Stimulated activated CD4-positive, alpha-beta T cell treated with anti-CD3 and anti-CD28 coated beads, TNF-alpha, amount 100 ng/mL, for 1 hour (primary cell): ENCODE results near the gene NDUFC2.
"Not testable (repeated sequence)": the region's sequence is repeated elsewhere in the genome, so short reads cannot be mapped to it uniquely, and the experiment has no call there.

Experiments
- DNase-seq, 3 donors: peaks; one replicate each; pipeline ENCODE4 v3.0.0-alpha.2; 2020; ENCODE audit warnings: low read depth in 3 of 3, low spot score in 1 of 3

The NDUFC2 gene

DNA sequence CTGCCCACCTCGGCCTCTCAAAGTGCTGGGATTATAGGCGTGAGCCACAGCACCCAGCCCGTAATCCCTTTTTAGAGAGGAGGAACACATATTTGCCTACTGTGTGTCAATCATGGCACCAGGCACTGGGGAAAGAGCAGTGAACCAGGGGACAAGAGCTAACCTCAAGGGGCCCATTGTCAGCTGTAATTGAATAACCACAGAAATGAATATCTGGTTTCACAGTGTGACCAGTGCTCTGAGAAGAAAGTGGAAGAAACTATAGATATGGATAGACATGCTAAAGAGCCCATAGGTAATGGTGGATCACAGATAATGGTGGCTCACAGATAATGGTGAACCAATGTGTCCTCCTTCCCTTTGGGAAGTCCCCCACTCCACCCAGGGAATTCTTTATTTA lies 48.0 kb downstream of the NDUFC2 start:
- DNase-seq, result no peak

DNA sequence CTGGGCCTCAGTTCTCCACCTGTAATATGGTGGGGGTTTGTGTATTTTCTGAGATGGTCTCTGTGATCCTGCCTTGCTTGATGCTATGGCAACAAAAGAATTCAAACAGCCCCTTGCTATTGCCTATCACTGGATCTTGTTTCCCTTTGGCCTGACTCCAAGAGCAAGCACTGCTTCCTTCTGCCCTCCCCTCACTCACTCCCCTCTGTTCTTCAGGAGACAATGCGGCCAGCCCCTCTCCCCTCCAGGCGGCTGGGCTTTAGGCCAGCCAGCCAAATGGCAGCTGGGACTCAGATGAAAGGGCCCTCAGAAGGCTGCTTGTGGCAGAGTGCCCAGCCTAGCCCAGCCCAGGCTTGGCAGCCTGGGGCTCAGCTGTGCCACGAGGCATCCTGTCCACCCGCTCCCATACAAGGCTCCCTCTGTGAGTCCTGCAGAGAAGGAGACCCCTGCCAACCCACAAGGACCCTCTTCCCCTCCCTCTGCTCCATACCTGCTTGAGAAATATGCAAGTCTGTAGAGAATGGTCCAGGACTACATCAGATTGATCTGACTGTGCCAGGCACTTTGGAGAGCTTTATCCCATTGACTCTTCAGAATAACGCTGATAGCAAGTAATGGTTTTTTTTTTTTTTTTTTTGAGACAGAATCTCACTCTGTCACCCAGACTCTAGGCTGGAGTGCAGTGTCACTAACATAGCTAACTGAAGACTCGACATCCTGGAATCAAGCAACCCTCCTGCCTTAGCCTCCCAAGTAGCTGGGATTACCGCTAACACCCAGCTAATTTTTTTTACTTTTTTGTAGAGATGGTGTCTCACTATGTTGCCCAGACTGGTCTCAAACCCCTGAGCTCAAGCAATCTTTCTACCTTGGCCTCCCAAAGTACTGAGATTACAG lies 49.0 kb downstream of the NDUFC2 start:
- DNase-seq, result no peak

DNA sequence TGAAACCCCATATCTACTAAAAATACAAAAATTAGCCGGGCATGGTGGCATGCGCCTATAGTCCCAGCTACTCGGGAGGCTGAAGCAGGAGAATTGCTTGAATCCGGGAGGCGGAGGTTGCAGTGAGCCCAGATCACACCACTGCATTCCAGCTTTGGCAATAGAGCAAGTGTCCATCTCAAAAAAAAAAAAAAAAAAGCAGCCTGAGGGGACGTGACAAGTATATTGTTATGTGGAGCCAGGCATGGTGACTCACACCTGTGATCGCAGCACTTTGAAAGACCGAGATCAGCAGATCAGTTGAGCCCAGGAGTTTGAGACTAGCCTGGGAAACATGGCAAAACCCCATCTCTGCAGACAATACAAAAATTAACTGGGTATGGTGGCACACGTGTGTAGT lies 51.2 kb downstream of the NDUFC2 start:
- not testable (repeated sequence) for DNase-seq

DNA sequence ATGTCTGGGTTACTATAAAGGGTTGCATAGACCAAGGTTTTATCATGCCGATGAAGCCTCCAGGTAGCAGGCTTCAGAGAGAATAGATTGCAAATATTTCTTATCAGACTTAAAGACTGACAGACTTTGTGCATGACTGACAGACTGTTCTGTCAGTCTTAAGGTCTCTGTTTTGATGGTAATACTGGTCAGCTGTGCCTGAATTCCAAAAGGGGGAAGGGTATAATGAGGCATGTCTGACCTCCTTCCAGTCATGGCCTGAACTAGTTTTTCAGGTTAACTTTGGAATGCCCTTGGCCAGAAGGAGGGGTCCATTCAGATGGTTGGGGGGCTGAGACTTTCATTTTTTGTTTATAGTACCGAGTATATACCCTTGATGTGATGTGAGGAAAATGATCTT lies 51.9 kb downstream of the NDUFC2 start:
- no peak for DNase-seq

DNA sequence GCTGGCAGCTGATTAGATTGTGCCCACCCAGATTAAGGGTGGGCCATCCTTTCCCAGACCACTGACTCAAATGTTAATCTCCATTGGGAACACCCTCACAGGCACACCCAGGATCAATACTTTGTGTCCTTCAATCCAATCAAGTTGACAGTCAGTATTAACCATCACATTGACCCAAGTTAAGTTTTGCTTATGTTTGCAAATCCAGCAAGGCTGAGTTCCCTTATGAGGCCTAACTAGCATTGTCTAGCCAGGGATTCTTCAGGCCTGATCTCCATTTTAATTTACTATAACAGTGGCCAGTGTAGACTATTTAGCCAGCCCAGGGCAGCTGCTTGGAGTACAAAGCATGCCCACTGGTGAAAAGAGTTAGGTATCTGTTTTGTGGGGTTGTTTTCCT lies 54.3 kb downstream of the NDUFC2 start:
- DNase-seq, result no peak

DNA sequence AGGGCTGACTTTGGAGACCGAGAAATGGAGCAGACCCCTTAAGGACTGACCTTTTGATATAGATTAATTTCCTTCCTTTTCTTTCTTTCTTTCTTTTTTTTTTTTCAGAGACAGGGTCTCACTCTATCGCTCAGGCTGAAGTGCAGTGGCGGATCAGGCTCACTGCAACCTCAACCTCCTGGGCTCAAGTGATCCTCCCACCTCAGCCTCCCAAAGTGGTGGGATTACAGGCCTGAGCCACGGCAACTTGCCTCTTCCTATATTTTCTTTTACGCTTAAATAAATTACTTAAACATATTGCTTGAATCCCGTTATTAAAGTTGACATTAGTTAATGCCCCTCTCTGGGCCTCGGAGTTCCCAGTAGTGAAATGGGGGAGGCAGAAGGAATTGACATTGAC lies 56.2 kb downstream of the NDUFC2 start:
- DNase-seq, result no peak

DNA sequence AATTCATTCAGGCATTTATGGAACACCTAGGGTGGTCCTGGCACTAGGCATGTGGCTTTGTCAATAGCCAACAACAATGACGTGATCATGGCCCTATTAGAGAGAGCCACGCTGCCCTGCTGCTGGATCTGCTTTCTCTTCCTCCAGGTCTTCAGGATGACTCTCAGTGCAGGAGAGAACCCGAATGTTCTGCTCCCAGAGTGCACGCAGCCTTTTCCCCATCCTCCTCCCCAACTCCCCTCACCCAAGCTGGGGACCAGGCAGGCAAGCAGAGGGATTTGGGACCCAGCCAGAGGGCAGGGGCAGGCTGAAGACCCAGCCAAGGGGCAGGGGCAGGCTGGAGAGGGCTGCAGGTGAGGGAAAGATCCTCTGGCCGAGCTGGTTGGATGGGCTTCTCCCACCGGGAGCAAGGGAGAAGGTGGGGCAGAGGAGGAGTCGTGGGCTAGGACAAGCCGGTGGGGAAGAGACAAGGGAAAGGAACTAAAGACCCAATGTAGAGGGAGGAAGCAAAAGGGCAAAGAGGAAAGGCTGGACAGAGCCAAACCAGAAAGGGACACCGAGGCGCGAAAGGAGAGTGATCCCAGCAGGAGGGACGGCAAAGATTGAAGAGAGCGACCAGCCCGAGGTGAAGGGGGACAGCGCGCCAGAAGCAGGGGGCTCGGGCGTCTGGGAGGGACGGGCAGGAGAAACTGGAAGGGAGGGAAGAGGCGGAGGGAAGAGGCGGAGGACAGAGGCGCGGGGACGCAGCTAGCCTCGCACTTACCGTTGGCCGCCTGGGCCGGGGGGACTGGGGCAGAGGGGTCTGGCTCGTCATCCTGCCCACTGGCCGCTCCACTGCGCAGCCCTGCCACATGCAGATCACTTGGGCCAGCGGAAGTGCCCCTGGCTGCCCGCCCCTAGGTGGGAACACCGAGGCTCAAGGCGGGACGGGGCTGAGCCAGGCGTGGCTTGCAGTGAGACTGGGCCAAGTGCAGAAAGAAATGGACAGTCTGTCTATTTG lies 57.0 kb downstream of the NDUFC2 start, which contains the start of gene KCTD14:
Gene KCTD14 (minus strand): TSS at position 880 of the 1,000 bp plus-strand sequence. CDS start 27 bp downstream, at position 853.
- no peak for DNase-seq

DNA sequence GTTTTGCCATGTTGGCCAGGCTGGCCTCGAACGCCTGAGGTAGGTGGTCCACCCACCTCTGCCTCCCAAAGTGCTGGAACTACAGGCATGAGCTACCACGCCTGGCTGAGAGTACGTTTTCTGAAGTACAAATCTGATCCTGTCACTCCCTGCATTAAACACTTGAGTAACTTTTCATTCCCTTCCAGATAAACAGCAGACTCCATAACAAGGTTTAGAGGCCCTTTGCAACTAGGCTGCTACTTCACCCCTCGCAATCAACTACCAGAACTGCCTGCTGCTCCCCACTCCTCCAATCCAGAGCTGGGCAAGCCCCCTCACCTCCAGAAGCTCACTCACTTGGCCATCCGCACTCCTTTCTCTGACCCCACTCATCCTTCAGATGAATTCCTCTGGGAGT lies 58.1 kb downstream of the NDUFC2 start:
- no peak for DNase-seq

DNA sequence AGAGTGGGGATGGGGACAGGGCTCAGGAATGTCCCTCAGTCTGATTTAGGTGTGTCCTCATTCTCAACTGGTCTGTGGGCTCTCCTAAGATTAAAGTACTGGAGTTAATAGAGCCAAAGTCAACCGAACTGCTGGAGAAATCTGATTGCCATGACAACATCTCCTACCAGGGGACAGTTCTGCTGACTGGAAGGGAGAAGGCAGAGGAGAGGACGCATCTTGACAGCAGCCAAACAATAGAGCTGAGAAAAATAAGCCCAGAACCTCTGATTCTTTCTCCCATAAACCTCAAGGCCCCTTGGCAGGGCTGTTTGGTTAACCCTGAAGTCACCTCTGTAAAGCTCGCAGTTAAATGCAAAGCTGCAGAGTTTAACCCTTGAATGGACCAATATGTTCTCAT lies 59.4 kb downstream of the NDUFC2 start:
- DNase-seq, result no peak

DNA sequence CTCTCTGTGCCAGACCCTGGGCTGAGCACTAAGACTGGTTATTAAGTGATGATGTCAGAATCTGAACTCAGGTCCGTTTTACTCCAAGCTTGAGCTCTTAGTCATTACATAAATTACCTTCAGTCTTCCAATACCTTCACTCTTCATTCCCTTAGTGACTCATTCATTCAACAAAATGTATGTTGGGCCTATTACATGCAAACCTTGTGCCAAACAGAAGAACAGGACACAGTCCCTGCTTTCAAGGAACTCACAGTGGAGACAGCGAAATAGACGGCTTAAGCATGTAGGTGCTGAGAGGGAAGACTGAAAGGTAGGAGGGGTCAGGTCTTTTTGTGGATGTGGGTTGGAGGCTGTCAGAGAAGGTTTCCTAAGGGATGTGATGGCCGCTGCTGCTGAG lies 59.9 kb downstream of the NDUFC2 start:
- DNase-seq, result no peak
